ENCODE measurements around the gene NSD2.

Gene NSD2

DNA sequence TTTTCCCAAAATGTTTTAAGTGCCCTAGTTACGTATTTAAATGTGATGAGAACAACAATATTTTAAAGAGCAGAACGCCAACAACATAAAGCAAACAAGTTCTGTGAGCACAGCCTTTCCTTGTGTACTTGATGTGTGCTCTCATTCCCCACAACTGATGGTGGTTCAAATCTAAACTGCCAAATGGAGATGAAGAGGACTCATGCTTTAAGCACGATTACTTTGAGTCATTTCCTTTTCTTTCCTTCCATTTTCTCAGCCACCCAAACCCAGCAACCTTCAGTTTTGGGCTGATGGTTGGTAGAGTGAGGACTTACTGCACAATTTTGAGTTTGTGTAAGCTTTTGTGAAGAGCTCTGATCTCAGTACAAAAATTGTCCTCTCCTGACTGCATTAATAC, 1.7 kb downstream of the NSD2 start:
- Mint-ChIP-seq H3K4me3 (peak overlapping the region; percentile 84 to 89 (median 86)), H3K9me3 (no peaks in the 10 kb centered on the region), H3K27ac (peak overlapping the region; percentile 49 to 97 (median 93)), H3K36me3 (ENCODE audit: low read depth) (no peaks in the 10 kb centered on the region), H3K4me1 (peaks cover 25% of the 10 kb centered on the region), H3K27me3 (ENCODE audit: low read depth) (peaks cover 4% of the 10 kb centered on the region)
- TF ChIP-seq, protein P1, sequence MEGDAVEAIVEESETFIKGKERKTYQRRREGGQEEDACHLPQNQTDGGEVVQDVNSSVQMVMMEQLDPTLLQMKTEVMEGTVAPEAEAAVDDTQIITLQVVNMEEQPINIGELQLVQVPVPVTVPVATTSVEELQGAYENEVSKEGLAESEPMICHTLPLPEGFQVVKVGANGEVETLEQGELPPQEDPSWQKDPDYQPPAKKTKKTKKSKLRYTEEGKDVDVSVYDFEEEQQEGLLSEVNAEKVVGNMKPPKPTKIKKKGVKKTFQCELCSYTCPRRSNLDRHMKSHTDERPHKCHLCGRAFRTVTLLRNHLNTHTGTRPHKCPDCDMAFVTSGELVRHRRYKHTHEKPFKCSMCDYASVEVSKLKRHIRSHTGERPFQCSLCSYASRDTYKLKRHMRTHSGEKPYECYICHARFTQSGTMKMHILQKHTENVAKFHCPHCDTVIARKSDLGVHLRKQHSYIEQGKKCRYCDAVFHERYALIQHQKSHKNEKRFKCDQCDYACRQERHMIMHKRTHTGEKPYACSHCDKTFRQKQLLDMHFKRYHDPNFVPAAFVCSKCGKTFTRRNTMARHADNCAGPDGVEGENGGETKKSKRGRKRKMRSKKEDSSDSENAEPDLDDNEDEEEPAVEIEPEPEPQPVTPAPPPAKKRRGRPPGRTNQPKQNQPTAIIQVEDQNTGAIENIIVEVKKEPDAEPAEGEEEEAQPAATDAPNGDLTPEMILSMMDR (IDR thresholded peaks at IDR 0.05; ENCODE audit: unreplicated experiment in 3 of 3): no peak

DNA sequence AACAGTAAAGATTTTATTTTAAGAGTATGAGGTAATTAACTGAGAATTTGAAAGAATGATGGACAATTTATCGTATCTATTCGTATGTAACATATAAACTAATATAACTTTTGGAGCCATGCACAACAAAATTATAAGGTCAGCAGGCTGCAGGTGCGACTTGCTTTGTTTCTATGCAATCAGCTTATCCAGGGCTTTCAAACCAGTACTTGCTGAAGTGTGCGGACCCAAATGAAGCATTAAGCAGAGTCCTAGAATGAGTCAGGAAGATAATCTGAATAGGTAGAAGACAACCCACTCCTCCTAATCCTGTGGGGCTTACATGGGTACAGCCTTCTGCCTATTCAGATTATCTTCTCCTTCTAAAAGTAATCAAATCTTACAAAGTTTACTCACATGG, 2.1 kb downstream of the NSD2 start:
- Mint-ChIP-seq H3K27ac (peak overlapping the region in 2 of 3 experiments; percentile 35 to 93), H3K4me3 (peak overlapping the region; percentile 84 to 89 (median 86)), H3K36me3 (ENCODE audit: low read depth) (no peaks in the 10 kb centered on the region), H3K27me3 (ENCODE audit: low read depth) (peaks cover 4% of the 10 kb centered on the region), H3K4me1 (peaks cover 25% of the 10 kb centered on the region), H3K9me3 (no peaks in the 10 kb centered on the region)
- TF ChIP-seq, protein P1 (IDR thresholded peaks at IDR 0.05; ENCODE audit: unreplicated experiment in 3 of 3): no peak

DNA sequence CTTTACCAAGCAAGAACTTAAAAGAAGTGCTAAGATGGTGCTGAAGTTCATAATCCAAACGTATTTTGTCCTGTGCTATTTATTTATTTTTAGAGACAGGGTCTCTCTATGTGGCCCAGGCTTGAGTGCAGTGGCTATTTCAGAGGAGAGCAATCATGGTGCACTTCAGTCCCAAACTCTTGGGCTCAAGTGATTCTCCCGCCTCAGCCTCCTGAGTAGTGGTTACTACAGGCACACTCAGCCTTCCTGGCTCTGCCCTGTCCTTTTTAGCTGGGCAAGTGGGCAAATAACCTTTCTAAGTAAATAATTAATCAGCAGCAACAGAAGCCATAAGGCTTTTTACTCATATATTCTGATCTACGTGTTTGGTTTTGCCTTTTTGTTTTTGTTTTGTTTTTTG, 2.6 kb downstream of the NSD2 start:
- peak overlapping the region; percentile 35 to 78 (median 70) for H3K27ac Mint-ChIP-seq

GRCh38 chr4:1874201-1874600, 3.0 kb downstream of the NSD2 start:
- no peaks in the 10 kb centered on the region for H3K9me3 Mint-ChIP-seq
- H3K27ac Mint-ChIP-seq: peak overlapping the region in 2 of 3 experiments; percentile 70 to 78
- TF ChIP-seq, protein P1 (IDR thresholded peaks at IDR 0.05; ENCODE audit: unreplicated experiment in 3 of 3): no peak
- peaks cover 25% of the 10 kb centered on the region for H3K4me1 Mint-ChIP-seq
- peaks cover 4% of the 10 kb centered on the region for H3K27me3 Mint-ChIP-seq (ENCODE audit: low read depth)
- no peaks in the 10 kb centered on the region for H3K36me3 Mint-ChIP-seq (ENCODE audit: low read depth)
- H3K4me3 Mint-ChIP-seq: peak overlapping the region; percentile 69 to 86 (median 84)

More for the DNA sequence above, 2.6 kb downstream of the NSD2 start:
- Mint-ChIP-seq H3K4me1 (peaks cover 25% of the 10 kb centered on the region), H3K27me3 (ENCODE audit: low read depth) (peaks cover 4% of the 10 kb centered on the region), H3K4me3 (peak overlapping the region; percentile 69 to 86 (median 84)), H3K9me3 (no peaks in the 10 kb centered on the region), H3K36me3 (ENCODE audit: low read depth) (no peaks in the 10 kb centered on the region)
- TF ChIP-seq, protein P1 (IDR thresholded peaks at IDR 0.05; ENCODE audit: unreplicated experiment in 3 of 3): no peak

DNA sequence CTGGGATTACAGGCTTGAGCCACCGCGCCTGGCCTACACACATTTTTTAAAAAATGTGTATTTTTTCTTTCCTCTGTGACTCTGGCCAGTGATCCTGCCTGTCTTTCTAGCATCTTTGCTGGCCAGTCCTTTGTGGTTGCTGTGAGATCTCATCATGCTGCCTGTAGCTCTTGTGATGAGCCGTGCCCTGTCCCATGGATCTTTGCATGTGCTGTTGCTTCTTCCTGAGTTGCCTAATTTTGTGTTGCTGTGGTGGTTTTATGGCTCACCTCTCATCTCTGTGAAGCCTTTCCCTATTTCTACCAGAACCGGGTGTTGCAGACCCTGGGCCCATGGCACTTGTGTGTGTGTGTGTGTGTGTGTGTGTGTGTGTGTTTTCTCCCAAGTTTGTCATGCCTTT, 8.3 kb downstream of the NSD2 start:
- no peak overlapping the region for H3K4me3 Mint-ChIP-seq
- H3K9me3 Mint-ChIP-seq: no peaks in the 10 kb centered on the region
- no peaks in the 10 kb centered on the region for H3K27me3 Mint-ChIP-seq (ENCODE audit: low read depth)
- no peak overlapping the region for H3K27ac Mint-ChIP-seq
- TF ChIP-seq, protein P1 (IDR thresholded peaks at IDR 0.05; ENCODE audit: unreplicated experiment in 3 of 3): no peak
- H3K36me3 Mint-ChIP-seq (ENCODE audit: low read depth): peaks cover 12% of the 10 kb centered on the region
- peaks cover 13% of the 10 kb centered on the region for H3K4me1 Mint-ChIP-seq

DNA sequence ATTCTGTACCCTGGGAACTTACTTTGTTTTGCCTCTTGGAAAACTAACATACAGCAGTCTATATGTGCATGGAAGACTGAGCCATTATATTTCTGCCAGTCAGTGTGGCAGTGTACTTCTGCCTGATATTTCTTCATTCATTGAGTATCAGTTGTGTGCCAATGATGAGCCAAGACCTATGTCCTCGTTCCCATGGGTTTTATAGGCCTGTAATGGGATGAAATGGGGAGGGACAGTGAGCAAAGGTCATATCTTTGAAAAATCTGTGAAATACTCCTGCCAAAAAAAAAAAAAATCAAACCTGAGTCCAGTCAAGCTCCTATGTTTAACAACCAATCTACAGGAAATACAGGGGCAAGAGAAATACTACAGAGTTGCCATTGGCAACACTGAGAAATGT, 9.1 kb downstream of the NSD2 start:
- no peak overlapping the region for H3K4me3 Mint-ChIP-seq
- peaks cover 14% of the 10 kb centered on the region for H3K4me1 Mint-ChIP-seq
- H3K27me3 Mint-ChIP-seq (ENCODE audit: low read depth): no peaks in the 10 kb centered on the region
- TF ChIP-seq, protein P1 (IDR thresholded peaks at IDR 0.05; ENCODE audit: unreplicated experiment in 3 of 3): no peak
- peaks cover 12% of the 10 kb centered on the region for H3K36me3 Mint-ChIP-seq (ENCODE audit: low read depth)
- no peaks in the 10 kb centered on the region for H3K9me3 Mint-ChIP-seq
- H3K27ac Mint-ChIP-seq: peak overlapping the region in 2 of 3 experiments; percentile 0 to 50
